C4-2B (cell line): ENCODE measurements around the gene BLVRB.

Experiments
- ZFX ChIP-seq: fragments of 450-650 bp; IDR thresholded peaks from 2 replicates; pipeline ENCODE4 v1.6.1; 2017
- TF ChIP-seq, protein P1 (sequence below): fragments of 450-650 bp; conservative IDR thresholded peaks from 2 replicates; pipeline ENCODE4 v1.5.1; 2017; ENCODE audit warnings: mild to moderate bottlenecking

DNA sequence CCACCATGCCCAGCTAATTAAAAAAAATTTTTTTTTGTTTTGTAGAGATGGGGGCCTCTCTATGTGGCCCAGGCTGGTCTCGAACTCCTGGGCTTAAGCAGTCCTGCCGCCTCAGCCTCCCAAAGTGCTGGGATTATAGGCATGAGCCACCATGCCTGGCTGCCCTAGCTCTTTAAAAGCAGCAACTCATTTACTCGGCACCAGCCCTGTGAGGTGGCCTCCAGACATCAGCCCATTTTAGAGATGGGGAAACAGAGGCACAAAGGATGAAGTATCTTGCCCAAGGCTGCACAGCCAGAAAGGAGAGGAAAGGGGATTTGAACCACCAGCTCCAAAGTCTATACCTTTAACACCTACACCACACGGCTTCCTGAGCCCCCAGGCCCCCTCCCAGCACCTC lies 52.7 kb downstream of the BLVRB start:
- TF ChIP-seq, protein P1, sequence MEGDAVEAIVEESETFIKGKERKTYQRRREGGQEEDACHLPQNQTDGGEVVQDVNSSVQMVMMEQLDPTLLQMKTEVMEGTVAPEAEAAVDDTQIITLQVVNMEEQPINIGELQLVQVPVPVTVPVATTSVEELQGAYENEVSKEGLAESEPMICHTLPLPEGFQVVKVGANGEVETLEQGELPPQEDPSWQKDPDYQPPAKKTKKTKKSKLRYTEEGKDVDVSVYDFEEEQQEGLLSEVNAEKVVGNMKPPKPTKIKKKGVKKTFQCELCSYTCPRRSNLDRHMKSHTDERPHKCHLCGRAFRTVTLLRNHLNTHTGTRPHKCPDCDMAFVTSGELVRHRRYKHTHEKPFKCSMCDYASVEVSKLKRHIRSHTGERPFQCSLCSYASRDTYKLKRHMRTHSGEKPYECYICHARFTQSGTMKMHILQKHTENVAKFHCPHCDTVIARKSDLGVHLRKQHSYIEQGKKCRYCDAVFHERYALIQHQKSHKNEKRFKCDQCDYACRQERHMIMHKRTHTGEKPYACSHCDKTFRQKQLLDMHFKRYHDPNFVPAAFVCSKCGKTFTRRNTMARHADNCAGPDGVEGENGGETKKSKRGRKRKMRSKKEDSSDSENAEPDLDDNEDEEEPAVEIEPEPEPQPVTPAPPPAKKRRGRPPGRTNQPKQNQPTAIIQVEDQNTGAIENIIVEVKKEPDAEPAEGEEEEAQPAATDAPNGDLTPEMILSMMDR: no peak
- TF ChIP-seq ZFX: no peak
